ENCODE data around the gene RPS3.

GRCh38 chr11:75371949-75372876, 27.1 kb upstream of the RPS3 start:
- TF ChIP-seq CTCF (IDR thresholded peaks at IDR 0.05), result no peak
- no peak for TF ChIP-seq POLR2A (IDR thresholded peaks at IDR 0.05)

Measured in right lobe of liver (tissue), 4 donors.